ENCODE results near the gene ZNF205. TPM values are rescaled to one million over a fixed set of nuclear protein-coding genes. Genes with fewer than 3 reads are reported as not detected.

ZNF205 gene
- total RNA-seq, 1 donor from 2014 or later, result 12.3 TPM

DNA sequence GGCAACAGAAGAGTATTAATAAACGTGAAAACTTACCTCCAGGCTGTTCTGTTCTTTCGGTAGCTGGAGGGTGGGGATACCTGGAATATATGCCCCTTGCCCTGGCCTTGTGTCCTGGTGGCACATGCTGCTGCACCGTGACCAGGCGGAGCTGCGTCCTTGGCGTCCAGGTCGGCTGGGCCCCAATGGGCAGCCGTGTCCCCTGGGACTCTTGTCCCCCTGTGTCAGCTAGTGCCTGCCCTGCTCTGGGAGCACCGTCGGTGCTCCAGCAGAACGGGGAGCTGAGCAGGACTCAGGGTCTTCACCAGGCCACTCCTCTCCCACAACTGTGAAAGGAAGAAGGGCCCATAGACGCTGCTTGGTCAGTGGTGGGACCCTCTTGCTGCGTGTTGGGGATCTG is 30.4 kb downstream of the ZNF205 start:
- ATAC-seq (no peak), DNase-seq (ENCODE audit: low spot score) (no peak)
- intact Hi-C loops (cut with DNase I), result no loop called here

DNA sequence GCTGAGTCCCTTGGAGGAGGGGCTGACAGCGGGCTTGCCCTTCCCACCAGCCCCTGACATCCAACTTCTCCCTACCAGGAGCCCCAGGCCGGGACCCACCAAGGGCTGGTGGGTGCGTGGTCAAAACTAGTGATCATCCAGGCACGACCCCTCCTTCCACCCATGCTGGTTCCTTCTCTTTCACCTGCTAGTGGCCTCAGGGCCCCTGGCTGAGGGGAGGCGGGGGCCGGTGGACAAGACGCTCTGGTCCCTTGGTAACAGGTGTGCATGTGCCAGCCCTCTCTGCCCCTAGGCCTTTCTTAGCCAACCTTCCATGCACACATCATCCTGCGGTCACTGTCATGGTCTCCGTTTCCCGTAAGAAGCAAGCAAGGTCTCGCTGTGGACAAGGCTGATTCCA is 30.8 kb downstream of the ZNF205 start:
- intact Hi-C loops (cut with DNase I), result no loop called here
- DNase-seq (ENCODE audit: low spot score) (no peak), ATAC-seq (no peak)

DNA sequence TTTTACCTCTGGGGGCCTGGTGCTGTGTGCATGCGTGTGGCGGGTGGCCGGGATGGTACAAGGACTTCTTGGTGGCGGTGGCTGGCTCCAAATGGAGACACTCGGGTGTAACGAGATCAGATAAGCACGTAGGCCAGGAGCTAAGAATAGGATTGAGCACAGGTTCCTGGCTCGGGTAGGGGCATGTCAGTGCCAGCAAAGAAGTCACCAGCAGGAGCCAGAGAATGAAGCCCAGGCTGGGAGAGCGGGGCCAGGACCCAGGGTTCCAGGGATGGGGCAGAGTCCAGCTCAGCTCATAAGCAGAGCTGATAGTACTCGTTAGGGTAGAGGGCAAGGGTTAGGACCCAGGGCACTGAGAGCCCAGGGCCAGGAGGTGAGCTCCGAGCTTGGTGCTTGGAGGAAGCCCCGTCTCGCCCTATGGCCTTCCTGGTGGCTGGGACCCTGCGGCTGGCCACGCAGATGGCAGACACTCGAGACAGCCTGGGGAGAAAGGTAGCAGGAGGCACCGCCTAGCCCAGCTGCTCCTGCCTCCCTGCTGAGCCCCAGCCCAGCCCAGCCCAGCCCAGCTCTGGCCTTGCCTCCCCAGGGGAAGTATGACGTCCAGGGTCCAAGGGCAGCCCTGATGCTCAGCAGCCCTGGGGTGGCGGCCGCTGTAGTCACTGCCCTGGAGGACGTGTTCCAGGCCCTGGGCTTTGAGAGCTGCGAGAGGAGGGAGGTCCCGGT is 31.4 kb downstream of the ZNF205 start:
- ATAC-seq (no peak), DNase-seq (ENCODE audit: low spot score) (no peak)
- intact Hi-C loops (cut with DNase I), result no loop called here

DNA sequence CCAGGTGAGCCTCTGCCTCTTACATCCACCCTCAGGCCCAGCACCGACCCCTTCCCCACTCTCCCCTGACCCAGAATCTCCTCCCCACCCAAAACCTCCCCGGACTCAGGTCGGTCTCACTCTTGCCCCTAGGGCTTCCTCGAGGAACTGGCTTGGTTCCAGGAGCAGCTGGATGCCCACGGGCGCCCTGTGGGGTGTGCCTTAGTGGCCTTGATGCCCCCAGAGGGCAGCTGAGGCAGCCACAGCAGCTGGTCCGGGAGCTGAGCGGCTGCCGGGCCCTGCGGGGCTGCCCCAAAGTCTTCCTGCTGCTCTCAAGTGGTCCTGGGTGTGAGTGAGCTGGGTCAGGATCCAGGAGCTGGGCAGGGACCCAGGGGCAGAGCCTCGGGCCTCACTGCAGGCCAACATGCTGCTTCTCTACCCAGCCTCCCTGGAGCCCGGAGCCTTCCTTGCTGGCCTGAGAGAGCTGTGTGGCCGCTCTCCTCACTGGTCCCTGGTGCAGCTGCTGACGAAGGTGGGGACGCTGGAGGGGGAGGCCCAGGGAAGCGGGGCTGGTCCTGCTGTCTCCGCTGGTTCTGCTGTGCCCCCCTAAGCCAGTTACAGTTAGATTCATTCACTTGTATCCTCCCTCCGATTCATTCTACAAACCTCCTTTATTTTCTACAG is 32.1 kb downstream of the ZNF205 start:
- intact Hi-C loops (cut with DNase I), result no loop called here
- no peak for ATAC-seq
- DNase-seq (ENCODE audit: low spot score), result no peak

DNA sequence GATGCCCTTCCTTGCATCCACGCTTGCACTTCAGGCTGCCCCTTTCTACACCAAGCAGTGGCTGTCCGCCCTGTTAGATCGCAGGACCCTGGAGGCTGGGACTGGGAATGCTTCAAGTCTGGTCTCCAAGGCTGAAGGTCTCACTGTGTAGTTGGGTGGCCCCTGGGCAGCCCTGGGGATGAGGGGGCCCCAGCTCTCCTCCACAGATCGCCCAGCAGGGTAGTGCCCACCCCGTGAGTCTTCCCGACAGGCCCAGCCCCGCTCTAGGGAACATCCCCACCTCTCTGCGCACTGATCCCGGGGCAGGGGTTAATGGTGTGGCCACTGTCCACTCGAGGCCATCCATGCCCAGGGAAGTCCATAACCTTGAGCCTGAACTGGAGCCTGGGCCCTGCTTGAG is 32.8 kb downstream of the ZNF205 start:
- no peak for DNase-seq (ENCODE audit: low spot score)
- no peak for ATAC-seq
- intact Hi-C loops (cut with DNase I), result no loop called here

DNA sequence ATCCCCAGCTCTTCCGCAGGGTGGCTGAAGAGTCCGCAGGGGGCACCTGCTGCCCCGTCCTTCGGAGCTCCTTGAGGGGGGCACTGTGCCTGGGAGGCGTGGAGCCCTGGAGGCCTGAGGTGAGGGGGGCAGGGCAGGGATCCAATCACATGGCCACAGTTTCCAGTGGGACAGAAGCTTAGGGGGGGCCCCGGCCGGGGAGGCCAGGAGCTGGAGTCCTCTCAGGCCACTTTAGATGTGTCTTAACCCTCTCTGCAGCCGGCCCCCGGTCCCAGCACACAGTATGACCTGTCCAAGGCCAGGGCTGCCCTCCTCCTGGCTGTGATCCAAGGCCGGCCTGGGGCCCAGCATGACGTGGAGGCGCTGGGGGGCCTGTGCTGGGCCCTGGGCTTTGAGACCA is 33.3 kb downstream of the ZNF205 start:
- intact Hi-C loops (cut with DNase I), result no loop called here
- DNase-seq (ENCODE audit: low spot score) (no peak), ATAC-seq (no peak)

DNA sequence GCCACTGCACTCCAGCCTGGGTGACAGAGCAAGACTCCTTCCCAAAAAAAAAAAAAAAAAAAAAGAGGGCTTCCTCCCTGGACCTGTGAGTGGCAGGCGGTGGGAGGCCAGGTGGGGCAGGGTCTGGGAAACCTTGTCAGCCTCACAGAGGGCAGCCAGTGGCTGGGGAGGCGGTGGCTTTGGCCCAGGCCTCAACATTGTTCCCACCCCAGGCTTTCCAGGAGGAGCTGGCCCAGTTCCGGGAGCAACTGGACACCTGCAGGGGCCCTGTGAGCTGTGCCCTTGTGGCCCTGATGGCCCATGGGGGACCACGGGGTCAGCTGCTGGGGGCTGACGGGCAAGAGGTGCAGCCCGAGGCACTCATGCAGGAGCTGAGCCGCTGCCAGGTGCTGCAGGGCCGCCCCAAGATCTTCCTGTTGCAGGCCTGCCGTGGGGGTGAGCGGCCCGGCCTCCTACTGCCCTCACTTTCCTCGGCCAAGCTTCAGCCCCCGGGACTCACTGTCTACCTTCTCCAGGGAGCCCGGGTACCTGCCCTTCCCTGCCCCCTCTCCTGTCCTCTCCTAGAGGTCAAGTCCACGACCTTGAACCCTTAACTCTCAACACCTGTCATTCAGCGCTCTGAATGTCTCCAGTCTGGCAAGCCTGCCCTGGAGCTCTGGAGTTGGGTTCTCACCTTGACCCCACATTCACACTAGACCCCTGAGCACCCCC is 34.8 kb downstream of the ZNF205 start:
- no peak for DNase-seq (ENCODE audit: low spot score)
- intact Hi-C loops (cut with DNase I), result no loop called here
- no peak for ATAC-seq

DNA sequence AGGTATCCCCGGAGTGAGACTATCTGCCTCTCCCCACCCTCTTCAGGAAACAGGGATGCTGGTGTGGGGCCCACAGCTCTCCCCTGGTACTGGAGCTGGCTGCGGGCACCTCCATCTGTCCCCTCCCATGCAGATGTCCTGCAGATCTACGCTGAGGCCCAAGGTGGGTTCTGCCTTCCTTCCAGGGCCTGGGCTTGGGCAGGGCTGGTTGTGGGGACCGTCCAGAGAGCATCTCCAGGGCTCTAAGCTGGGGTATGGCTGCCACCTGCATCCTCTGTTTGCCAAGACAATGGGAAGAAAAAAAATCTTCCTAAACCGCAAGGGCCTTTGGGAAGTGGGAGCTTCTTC is 35.3 kb downstream of the ZNF205 start:
- ATAC-seq (no peak), DNase-seq (ENCODE audit: low spot score) (no peak)
- intact Hi-C loops (cut with DNase I), result no loop called here

DNA sequence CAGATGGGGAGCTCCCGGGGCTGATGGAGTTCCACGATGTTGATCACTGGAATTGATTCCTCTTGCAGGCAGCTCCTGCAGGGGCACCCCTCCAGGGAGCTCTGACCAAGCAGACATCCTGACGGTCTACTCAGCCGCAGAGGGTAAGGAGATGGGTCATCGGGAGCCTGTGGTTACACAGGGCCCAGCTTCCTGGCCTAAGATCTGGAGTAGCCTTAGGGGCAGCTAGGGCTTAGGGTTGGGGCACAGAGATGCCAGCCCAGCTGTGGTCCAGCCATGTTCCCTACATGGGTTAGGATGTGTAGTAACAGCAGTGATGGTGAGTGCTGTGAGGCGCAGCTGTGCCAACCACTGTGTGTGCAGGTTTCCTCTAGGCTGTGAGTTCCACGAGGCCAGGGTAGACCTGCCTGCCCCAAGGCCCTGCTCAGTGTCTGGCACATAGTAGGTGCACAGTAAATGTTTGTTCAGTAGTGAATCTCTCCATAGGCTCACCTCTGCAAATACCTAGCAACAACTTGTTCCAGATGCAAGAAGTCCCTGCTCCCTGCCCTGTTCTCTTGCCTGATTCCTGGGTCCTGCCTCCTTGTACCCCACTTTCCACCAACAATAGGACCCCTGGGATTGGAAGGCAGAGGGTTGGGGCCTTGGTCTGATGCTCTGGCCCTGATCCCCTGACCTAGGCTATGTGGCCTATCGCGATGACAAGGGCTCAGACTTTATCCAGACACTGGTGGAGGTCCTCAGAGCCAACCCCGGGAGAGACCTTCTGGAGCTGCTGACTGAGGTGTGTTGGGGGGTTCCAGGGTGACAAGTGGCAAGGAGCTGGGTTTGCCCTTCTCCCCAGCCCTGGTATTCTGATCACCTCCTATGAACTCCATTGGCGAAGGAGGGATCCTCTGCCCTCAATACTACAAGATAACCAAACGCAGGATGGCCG is 36.1 kb downstream of the ZNF205 start:
- ATAC-seq (no peak), DNase-seq (ENCODE audit: low spot score) (no peak)
- intact Hi-C loops (cut with DNase I), result no loop called here

DNA sequence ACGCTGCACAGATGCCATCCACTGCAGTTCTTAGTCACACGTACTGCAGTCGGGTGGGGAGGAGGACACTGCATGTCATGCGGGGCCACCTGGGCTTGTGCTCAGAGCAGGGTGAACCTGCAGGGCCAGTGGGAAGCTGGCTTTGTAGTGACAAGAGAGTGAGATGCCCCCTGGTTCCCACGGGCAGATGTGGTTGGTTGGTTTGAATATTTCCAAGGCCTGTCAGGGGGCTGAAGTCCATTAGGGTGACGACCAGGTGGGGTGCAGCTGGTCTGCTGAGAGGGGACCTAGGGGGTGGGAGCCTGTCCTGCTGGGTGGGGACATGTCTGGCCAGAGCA is 36.8 kb downstream of the ZNF205 start:
- intact Hi-C loops (cut with DNase I), result no loop called here
- DNase-seq (ENCODE audit: low spot score) (no peak), ATAC-seq (no peak)

DNA sequence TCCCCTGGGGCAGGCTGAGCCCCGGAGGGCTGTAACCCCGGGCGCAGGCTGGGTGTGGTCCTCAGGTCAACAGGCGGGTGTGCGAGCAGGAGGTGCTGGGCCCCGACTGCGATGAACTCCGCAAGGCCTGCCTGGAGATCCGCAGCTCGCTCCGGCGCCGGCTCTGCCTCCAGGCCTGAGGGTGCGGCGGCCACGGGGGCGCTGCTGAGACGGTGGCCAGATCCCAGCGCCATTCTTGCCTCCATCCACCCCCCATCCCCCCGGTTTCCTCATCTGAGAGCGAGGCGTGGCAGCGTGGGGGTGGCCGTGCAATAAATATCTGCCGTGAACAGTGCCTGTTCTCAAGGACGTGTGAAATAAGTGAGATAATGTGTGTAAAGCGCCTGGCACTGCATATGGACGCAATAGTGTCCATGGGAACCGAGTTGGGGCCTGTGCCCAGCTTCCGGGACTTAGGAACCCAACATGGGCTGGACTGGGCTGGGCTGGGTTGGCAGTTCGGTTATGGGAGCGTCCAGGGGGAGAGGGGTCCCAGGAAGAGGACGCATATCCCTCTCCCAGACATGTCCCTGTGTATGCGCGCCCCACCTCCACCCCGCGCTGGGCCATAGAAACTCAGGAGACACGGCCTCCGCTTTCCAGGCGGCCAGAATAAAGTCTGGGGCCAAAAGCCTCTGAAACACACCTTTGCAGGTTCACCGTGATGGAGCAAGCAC is 37.4 kb downstream of the ZNF205 start:
- intact Hi-C loops (cut with DNase I), result no loop called here
- DNase-seq (ENCODE audit: low spot score) (peak; percentile 82), ATAC-seq (peak; percentile 48)

DNA sequence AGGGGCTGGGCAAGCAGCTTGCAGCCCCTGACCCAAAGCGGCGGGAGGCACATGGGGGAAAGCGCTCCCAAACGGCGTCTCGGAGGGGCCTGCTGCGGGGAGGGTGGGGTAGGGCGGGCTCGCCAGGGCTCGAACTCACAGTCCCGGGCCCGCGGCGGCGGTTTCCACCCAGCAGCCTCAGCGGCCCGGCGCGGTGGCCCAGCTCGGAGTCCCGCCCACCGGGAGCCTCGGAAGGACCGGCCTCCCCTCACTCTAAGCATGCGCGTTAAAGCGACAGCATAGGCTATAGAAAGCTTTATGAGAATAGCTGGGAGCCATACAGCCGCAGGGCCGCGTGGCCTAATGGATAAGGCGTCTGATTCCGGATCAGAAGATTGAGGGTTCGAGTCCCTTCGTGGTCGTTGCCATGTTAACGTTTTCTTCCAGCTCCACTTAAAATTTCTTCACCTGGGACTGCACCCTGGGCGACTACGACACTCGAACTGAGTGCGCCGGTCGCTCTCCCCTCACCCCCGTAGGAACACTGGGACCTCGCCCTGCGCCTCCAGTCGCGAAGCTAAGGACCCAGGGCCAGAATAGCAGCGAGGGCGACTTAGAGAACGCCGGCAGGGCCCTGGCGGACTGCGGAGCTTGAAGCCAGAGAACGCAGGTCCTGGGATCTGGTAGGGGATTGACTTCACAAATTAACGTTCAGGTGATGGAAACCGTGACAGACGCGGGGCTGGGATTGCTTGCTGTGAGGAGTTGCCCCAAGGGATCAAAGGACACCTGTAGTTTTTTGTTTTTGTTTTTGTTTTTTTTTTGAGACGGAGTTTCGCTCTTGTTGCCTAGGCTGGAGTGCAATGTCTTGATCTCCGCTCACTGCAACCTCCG is 38.2 kb downstream of the ZNF205 start:
- intact Hi-C loops (cut with DNase I), result no loop called here
- ATAC-seq (peak; percentile 93), DNase-seq (ENCODE audit: low spot score) (peak; percentile 97)

DNA sequence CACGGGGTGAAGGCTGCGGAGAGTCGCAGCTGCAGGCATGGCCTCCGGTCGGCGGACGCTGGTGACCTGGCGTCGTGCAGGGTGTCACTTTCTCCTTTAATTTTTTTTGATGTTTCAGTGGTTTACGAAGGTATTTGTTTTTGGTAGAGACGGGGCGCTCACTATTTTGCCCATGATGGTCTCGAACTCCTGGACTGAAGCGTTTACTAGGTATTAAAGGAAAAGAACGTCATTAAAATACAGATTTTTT is 39.6 kb downstream of the ZNF205 start:
- ATAC-seq (no peak), DNase-seq (ENCODE audit: low spot score) (no peak)
- intact Hi-C loops (cut with DNase I), result no loop called here

DNA sequence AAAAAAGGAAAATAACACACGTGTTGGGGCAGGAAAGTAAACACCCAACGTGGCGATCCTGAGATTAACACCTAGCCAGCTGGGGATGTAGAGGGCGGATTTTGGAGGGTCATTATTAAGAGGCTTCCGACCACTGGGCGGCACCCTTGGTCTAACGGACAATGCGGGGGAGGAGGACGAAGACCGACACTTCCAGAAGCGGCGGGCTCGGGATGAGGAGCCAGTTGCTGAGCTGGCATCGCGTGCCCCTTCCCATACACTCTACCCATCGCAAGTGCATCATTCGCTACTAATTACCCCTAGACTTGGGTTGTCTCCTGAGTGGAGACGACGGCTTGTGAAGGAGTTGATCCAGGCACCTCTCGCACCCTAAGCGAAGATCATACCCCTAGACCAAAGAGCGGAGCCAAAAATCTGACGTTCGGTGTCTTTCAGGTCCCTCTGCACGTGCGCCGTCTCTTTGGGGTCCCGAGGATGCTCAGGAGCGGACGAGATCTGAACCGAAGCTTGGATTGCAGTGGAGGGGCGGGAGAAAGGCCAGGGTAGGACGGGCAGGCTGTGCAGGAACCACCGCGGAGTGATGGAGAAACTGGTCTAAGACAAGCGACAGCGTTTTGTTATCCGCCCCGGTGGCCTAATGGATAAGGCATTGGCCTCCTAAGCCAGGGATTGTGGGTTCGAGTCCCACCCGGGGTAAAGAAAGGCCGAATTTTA is 40.0 kb downstream of the ZNF205 start:
- DNase-seq (ENCODE audit: low spot score) (peak; percentile 95), ATAC-seq (peak; percentile 75)
- intact Hi-C loops (cut with DNase I), result no loop called here

DNA sequence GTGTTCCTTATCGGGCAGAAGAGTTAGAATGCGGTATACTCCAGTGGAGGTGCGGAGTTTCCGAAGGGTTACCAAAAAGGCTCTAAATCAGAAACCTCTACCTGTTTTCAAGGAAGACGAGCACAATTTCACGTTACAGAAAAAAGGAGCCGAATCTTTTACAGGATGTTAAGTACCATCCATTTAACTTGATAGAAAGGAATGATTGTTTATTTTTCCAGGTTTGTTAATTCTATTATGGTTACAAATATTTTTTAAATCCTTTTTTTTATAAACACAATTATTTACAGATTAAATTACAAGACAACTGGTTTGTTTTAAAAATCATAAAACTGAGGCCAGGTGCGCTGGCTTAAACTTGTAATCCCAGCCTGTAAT is 40.6 kb downstream of the ZNF205 start:
- intact Hi-C loops (cut with DNase I), result no loop called here
- DNase-seq (ENCODE audit: low spot score) (no peak), ATAC-seq (no peak)

DNA sequence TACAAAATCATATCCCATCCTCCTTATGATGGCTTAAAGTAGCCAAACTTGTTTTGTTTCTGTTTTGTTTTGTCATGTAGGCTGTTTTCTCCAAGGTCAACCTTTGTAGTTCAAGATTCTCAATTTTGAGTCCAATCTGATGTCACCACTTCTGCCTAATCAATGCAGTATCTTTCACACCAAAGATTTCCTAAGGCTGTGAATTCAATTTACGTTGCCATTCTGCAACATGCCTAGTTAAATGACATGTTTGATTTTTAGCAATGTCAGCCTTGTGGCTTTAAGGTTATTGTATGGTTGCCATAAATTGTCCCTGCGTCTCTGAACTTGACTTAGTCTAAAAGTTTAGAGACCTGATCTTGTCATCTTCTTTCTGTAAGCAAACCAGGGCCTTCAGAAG is 42.8 kb downstream of the ZNF205 start:
- DNase-seq (ENCODE audit: low spot score), result no peak
- intact Hi-C loops (cut with DNase I), result no loop called here
- no peak for ATAC-seq

DNA sequence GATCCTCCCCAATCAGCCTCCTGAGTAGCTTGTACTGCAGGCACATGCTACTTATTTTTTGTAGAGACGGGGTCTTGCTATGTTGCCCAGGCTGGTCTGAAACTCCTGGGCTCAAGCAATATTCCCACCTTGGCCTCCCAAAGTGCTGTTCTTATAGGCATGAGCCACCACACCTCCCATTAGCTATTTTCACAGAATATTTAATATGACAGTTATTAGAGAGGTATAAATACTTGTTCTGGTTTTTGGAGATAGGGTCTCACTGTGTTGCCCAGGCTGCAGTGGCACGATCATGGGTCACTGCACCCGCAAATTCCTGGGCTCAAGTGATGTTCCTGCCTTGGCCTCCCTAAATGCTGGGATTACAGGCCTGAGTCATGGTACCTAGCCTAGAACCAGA is 43.6 kb downstream of the ZNF205 start:
- DNase-seq (ENCODE audit: low spot score), result no peak
- ATAC-seq, result no peak
- intact Hi-C loops (cut with DNase I), result no loop called here
